KMS-11 (cell line): ENCODE measurements around the gene TRIO.
"Not testable (repeated sequence)": the region's sequence is repeated elsewhere in the genome, so short reads cannot be mapped to it uniquely, and the experiment has no call there.

Source experiments
- H2AFZ ChIP-seq: fragments of 200-600 bp; sonication (generic); 2 replicates; pipeline ENCODE4 v1.6.1; 2016; ENCODE audit warnings: antibody characterized with exemption, mixed run types, low read depth
- H3K27ac ChIP-seq: fragments of 200-600 bp; sonication (generic); 2 replicates; pipeline ENCODE4 v1.6.1; 2016; ENCODE audit warnings: mild to moderate bottlenecking, mixed run types
- H3K27me3 ChIP-seq: fragments of 200-600 bp; sonication (generic); 2 replicates; pipeline ENCODE4 v1.6.1; 2017; ENCODE audit warnings: mild to moderate bottlenecking, low read depth, mixed run types, moderate library complexity; ENCODE audit not compliant: insufficient read depth
- H3K36me3 ChIP-seq: fragments of 200-600 bp; sonication (generic); 2 replicates; pipeline ENCODE4 v1.6.1; 2017; ENCODE audit warnings: mild to moderate bottlenecking, mixed run types; ENCODE audit not compliant: insufficient read depth
- H3K4me1 ChIP-seq: fragments of 200-600 bp; sonication (generic); 2 replicates; pipeline ENCODE4 v1.6.1; 2016; ENCODE audit warnings: mild to moderate bottlenecking, low read depth, mixed run types; ENCODE audit not compliant: poor library complexity, severe bottlenecking
- H3K4me2 ChIP-seq: fragments of 200-600 bp; sonication (generic); 2 replicates; pipeline ENCODE4 v1.7.0; 2016; ENCODE audit warnings: mild to moderate bottlenecking, mixed run types
- H3K4me3 ChIP-seq: fragments of 200-600 bp; sonication (generic); IDR thresholded peaks from 2 replicates; pipeline ENCODE4 v1.6.1; 2017; ENCODE audit warnings: low read depth, low read length, mixed read lengths; ENCODE audit not compliant: insufficient read depth
- H3K79me2 ChIP-seq: fragments of 200-600 bp; sonication (generic); 2 replicates; pipeline ENCODE4 v1.6.1; 2016; ENCODE audit warnings: low read depth, mixed run types; ENCODE audit not compliant: insufficient read depth
- H3K9ac ChIP-seq: fragments of 200-600 bp; sonication (generic); 2 replicates; pipeline ENCODE4 v1.6.1; 2016; ENCODE audit warnings: mild to moderate bottlenecking, mixed run types
- H4K20me1 ChIP-seq: fragments of 200-600 bp; sonication (generic); 2 replicates; pipeline ENCODE4 v1.6.1; 2016; ENCODE audit warnings: mild to moderate bottlenecking, mixed run types; ENCODE audit not compliant: insufficient read depth
- CTCF ChIP-seq: fragments of 200-600 bp; sonication (generic); conservative IDR thresholded peaks from 2 replicates; pipeline ENCODE4 v1.6.1; 2017; ENCODE audit warnings: low read depth, mild to moderate bottlenecking, antibody characterized with exemption, low read length, moderate library complexity, mixed read lengths

Gene TRIO

DNA sequence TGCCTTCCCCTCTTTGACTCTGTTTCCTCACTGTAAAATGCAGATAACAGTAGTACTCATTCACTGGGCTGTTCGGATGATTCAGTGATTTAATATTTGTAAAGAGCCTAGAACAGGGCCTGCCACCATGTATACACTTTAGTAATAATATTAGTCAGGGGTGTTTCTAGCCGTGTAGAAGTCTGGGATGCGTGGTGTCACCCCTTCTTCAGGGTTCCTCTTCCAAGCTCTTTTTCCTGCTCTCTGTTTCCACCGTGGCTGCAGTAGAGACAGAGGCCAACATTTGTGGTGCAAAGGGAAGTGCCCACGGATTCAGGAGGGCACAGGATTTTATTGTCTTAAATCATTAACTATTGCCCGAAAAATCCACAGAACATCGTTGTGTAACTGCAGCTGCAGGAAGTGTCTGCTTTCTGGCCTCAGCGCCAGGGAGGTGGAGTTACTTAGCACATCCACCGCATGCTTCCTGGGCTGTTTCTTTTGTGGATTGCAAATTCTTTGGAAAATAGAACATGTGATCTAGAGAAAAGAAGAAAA is 61.7 kb downstream of the TRIO start:
- Histone ChIP-seq H3K4me1 (peaks cover 33% of the 10 kb centered on the region), H3K9ac (no peak overlapping the region), H2AFZ (no peak overlapping the region), H3K4me3 (no peak overlapping the region), H3K4me2 (no peak overlapping the region), H3K79me2 (peaks cover 94% of the 10 kb centered on the region), H4K20me1 (no peaks in the 10 kb centered on the region), H3K27ac (no peak overlapping the region), H3K27me3 (no peaks in the 10 kb centered on the region), H3K36me3 (no peaks in the 10 kb centered on the region)
- no peak for TF ChIP-seq CTCF

- Histone ChIP-seq H3K4me2 (no peak overlapping the region), H3K79me2 (peaks cover 94% of the 10 kb centered on the region), H3K4me3 (no peak overlapping the region), H2AFZ (no peak overlapping the region), H4K20me1 (no peaks in the 10 kb centered on the region), H3K27ac (no peak overlapping the region), H3K27me3 (no peaks in the 10 kb centered on the region), H3K4me1 (peaks cover 46% of the 10 kb centered on the region), H3K36me3 (no peaks in the 10 kb centered on the region), H3K9ac (no peak overlapping the region)
- TF ChIP-seq CTCF: no peak
Observed at GRCh38 chr5:14206028-14206725, 63.0 kb downstream of the TRIO start.

GRCh38 chr5:14207428-14207827 is 64.3 kb downstream of the TRIO start:
- Histone ChIP-seq H3K4me2 (peak overlapping the region; percentile 37; the same call in 1 of the 2 replicates), H3K79me2 (peaks cover 96% of the 10 kb centered on the region), H3K4me1 (peaks cover 59% of the 10 kb centered on the region)
- H3K27me3 ChIP-seq, H3K4me3 ChIP-seq, H3K27ac ChIP-seq, H3K9ac ChIP-seq, H3K36me3 ChIP-seq, H4K20me1 ChIP-seq, H2AFZ ChIP-seq: not testable (repeated sequence)

DNA sequence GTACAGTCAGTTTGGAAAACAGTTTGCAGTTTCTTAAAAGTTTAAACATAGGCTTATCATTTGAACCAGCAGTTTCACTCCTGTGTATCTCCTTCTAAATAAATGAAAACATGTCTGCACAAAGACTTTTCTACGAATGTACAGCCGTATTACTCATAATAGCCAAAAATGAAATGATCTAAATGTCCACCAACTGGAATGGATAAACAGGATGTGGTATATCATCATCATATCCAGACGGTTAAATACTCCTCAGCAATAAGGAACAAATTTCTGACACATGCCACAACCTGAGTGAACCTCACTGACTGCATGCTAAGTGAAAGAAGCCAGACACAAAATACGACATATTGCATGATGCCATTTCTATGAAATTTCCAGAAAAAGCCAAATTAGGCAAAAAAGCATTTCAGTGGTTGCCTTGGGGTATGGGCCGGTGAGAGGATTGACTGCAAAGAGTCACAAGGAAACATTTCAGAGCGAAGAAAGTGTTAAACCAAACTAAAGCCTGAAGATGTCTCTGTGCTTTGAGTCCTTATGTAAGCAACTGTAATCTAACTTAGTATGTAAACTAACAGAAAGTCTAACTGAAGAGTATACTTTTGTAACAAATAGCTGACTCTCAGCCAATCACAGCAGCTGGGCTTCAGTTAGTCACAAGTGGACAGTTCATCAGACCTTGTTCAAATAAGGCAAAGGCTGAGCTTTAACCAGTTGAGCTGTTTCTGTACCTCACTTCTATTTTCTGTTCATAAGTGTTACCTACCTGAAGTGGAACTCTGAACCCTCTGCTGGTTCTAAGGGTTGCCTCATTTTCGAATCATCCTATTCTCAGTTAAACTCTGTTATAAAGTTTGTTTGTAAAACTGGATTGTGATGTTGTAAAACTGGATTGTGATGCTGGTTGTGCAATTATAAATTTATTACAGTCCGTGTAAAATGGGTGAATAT is 65.2 kb downstream of the TRIO start:
- no peak overlapping the region for H2AFZ ChIP-seq

More for the DNA sequence above, 65.2 kb downstream of the TRIO start:
- no peaks in the 10 kb centered on the region for H3K36me3 ChIP-seq
- H3K27me3 ChIP-seq: no peaks in the 10 kb centered on the region
- H4K20me1 ChIP-seq: no peaks in the 10 kb centered on the region
- no peak overlapping the region for H3K9ac ChIP-seq
- no peak for TF ChIP-seq CTCF
- peak overlapping the region; percentile 37; the same call in 1 of the 2 replicates for H3K4me2 ChIP-seq
- peaks cover 90% of the 10 kb centered on the region for H3K79me2 ChIP-seq
- peaks cover 68% of the 10 kb centered on the region for H3K4me1 ChIP-seq
- no peak overlapping the region for H3K4me3 ChIP-seq
- no peak overlapping the region; the same call in 1 of the 2 replicates for H3K27ac ChIP-seq
